ENCODE data around the gene LCORL.
"Not testable (repeated sequence)": the region's sequence is repeated elsewhere in the genome, so short reads cannot be mapped to it uniquely, and the experiment has no call there.

The LCORL gene

DNA sequence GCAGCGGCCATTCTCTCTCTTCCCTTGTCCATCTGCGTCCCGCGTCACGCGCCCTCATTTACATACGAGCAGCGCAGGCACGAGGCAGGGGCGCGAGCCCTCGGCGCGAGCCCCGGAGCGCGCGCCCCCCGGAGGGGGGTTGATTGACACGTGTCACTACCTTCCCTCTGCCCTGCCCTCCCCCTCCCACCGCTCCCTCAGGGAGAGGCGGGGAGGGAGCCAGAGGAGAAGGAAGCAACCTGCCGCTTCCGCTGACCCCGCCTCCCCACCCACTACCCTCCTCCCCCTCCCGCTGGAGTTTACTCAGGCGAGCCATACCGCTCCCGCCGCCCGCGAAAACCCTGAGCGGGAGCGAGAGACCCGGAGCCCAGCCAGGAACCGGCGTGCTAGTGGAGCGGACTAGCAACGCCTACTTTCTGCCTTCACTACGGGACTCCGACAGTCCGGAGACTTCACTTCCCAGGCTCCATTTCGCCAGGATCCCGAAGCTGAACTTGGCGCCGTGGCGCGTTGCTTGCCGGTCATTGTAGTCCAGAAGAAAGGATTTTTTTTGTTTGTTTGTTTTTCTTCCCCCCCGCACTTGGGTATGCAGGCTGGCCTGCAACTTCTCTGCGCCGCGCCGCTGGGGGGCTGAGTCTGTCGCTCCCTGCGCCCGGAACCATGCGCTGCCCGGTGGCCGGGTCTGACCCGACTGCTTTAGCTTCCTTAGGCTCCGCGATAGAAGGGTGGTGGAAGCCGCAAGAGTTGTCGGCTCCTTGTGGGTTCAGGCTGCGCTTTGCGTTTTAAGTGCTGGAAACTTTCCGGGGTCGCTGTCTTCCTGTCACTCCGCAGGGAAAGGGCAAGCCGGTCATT is at the start of gene LCORL:
TSS of gene LCORL (minus strand) at position 36 of the 852 bp plus-strand sequence. CDS start at position 32, 4 bp downstream.
- DNase-seq: peak; percentile 97

GRCh38 chr4:18069810-18070209 is 48.3 kb upstream of the LCORL start:
- no peak for DNase-seq

DNA sequence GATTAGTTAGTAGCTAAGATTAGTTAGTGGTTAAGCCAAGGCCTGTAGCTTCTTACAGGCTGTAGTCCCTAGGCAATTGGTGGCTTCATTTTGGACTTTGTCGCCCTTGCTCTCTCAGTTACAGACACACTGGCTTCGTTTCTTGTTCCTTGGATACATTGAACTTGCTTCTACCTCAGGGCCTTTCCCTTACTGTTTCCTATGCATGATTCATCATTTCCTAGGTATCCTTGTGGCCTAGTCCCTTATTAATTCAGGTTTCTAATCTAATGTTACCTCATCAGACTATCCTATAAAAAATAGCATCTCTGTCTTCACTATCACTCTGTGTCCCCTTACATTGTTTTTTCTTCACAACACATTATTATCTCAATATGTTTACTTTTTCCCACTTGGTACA is 45.5 kb upstream of the LCORL start:
- no peak for DNase-seq

DNA sequence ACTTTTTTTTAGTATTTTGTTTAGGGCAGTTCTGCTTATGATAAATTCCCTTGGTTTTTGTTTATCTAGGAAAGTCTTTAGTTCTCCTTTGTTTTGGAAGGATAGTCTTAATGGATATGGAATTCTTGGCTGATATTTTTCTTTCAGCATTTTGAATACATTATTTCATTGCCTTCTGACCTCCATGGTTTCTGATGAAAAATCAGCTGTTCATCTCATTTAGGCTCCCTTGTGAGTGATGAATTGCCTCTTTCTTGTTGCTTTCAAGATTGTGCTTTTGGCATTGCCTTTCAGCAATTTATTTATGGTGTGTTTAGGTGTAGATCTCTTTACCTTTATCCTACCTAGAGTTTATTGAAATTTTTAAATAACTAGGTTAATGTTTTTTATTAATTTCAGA is 41.5 kb upstream of the LCORL start:
- no peak for DNase-seq

DNA sequence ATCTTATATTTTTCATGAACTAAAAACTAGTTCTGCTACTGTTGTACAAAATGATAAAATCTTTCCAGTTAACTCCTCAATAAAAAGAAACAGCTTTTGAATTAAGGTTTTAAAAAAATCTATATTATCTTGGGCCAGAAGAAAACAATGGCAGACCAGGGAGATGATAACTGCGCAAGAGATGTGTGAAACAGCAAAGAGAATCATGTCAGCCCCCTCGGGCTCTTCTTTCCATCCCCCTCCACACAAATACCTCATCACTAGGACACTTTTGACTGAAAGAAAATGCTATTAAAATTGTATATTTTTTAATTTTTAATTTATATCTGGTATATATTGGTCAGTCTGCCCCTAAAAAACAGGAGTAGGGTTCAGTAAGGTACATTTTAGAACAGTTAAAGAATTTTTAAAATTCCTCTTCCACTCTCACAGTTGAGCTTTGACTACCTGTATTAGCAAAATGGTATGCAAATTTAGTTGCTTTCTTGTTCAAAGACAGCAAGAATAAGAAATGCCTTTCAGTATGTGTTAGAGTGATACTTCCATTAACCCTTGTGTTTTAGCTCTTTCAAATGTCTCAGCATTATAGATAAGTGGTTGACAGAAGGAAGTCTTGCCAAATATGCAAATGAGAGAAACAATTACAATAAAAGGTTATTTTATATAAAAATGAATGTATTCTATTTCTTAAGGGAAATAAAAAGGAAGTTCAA is 36.4 kb upstream of the LCORL start:
- no peak for DNase-seq

- DNase-seq: no peak
Measured at GRCh38 chr4:18056030-18056429, 34.5 kb upstream of the LCORL start.

DNA sequence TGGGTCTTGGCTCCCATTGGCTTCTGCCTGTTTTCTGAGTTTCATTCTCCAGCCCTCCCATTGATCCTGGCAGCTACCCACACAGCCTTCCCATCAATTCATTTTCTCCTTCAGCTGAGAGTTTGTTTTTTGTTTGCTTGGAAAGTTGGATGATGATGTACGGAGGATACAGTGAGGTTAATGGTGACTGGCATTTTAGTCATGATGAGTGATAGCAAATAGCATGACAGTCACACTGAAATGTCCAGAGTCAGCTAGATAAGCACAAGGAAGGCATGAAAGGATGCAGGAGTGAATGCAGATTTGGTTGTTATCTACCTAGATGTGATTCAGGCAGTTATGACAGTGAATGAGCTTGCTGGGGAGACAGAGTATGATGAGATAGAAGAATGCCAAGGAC is 30.6 kb upstream of the LCORL start:
- no peak for DNase-seq

DNA sequence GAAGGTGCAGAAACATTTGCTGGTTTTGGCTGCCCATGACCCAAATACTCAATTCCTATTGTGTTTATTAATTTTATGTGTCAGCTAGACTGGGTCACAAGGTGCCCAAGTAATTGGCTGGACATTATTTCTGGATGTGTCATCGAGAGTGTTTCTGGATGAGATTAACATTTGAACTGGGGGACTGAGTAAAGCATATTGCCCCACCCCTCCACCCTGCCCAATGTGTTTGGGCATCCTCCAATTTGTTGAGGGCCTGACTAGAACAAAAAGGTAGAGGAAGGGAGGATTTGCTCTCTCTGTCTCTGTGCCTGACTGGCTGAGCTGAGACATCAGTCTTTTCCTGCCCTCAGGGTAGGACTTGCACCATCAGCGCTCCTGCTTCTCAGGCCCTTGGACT is 29.7 kb upstream of the LCORL start:
- DNase-seq: no peak

DNA sequence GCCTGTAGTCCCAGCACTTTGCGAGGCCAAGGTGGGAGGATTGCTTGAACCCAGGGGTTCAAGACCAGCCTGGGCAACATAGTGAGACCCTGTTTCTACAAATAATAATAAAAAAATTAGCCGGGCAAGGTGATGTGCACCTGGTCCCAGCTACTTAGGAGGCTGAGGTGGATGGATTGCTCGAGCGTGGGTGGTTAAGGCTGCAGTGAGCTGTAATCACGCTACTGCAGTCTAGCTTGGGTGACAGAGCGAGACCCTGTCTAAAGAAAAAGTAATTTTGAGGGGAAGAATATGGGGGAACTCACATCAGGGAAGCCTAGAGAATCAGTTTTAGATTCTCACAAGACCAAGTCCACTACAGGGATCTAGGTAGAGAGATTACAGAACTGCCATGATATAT is 28.9 kb upstream of the LCORL start:
- no peak for DNase-seq

GRCh38 chr4:18049446-18049845 is 27.9 kb upstream of the LCORL start:
- no peak for DNase-seq

DNA sequence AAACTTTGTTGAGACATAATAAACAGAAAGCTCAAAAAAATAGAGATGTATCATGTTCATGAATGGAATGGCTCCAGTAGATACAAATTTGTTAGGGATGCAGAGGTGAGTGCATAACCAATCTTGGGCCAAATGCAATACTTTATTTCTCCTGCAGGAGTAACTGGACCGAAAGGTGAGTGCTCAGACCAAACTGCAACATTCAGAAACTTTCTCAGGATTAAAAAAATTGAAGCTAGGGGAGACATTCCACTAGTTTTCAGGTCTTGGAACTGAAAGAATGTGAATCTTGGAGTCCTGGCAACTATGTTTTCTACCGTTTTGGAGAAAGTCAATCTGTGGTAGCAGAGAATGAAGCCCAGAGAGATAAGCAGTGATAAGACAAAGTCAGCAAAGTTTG is 21.2 kb upstream of the LCORL start:
- no peak for DNase-seq

GRCh38 chr4:18042012-18042411 is 20.5 kb upstream of the LCORL start:
- no peak for DNase-seq

DNA sequence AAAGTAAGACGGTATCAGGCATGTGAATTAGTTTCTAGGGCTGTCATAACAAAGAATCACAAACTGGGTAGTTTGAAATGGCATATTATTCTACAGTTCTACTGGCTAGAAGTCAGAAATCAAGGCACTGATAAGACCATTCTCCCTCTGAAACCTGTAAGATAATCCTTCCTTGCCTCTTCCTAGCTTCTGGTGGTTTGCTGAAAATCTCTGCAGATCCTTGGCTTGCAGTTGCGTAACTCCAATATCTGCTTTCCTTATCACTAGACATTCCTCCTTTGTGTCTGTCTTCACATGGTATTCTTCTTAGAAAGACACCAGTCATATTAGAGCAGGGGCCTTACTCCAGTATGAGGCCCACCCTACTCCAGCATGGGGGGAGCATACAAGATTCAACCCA is 19.6 kb upstream of the LCORL start:
- DNase-seq: no peak

DNA sequence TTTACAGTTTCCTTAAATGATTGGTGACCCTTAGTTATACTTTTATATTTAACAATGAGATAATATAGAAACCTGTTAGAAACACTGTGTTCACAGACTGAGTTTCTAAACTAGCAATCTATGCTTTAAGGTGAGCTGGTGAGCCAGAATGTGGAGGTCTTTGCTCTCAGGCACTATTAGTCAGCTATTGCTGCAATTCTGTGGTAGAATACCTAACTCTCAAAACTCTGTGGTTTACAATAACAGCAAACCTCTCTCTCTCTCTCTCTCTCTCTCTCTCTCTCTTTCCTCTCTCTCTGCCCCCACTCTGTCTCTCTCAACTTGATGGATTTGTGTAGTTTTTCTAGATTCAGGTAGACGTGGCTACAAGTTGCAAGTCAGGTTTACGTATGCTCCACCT is 17.6 kb upstream of the LCORL start:
- DNase-seq: no peak

DNA sequence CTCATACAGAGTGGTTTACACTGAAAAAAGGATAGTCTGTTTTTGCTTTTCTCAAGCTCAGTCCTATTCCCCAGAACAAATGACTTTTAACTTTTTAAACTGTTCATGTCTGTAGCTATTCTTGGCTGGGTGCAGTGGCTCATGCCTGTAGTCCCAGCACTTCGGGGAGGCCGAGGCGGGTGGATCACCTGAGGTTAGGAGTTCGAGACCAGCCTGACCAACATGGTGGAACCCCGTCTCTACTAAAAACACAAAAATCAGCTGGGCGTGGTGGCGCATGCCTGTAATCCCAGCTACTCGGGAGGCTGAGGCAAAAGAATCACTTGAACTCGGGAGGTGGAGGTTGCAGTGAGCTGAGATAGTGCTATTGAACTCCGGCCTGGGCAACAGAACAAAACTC is 14.8 kb upstream of the LCORL start:
- DNase-seq: not testable (repeated sequence)

- no peak for DNase-seq
Measured at GRCh38 chr4:18034099-18034498, 12.5 kb upstream of the LCORL start.

DNA sequence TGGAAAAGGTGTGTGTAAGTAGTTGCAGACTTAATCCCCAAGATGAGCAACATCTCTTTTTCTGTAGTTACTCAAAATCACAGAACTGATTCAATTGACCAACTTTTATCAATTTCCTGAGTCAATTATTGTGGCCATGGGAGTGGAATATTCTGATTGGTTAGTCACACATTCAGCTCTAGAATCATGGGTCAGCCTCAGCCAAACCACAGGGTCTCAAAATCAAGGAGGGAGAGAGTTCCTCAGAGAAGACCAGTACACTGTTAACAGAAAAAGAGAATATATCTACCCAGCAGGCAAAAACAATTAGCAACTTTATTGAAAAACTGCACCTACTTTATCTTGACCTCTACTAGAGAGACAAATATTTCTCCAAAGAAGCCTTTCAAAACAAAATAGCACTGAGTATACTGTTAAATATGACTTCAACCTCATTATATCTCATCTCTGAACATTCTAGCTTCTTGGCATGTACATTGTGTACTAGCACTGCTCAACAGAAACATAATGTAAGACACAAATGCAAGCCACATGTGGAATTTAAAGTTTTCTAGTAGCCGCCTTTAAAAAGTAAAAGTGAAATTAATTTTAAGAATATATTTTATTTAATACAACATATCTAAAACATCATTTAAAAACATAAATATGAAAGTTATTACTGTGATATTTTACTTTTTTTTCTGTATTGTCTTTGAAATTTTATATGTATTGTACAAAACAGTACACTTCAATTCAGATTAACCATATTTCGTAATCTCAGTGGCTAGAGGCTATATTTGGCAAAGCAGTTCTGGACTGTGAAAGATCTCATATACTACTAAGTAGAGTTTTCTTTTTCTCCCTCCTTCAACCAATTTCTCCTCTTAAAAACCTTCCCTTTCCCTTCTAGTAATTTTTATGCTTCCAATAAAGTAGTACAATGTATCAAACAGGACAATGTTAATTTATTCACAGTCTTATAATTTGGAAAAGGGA is 11.8 kb upstream of the LCORL start:
- DNase-seq: no peak

GRCh38 chr4:18025288-18025687 is 3.7 kb upstream of the LCORL start:
- no peak for DNase-seq

GRCh38 chr4:18022572-18023050 is 1.1 kb upstream of the LCORL start:
- no peak for DNase-seq

- DNase-seq: no peak
Measured at GRCh38 chr4:18021470-18021719, 160 bp downstream of the LCORL start.

DNA sequence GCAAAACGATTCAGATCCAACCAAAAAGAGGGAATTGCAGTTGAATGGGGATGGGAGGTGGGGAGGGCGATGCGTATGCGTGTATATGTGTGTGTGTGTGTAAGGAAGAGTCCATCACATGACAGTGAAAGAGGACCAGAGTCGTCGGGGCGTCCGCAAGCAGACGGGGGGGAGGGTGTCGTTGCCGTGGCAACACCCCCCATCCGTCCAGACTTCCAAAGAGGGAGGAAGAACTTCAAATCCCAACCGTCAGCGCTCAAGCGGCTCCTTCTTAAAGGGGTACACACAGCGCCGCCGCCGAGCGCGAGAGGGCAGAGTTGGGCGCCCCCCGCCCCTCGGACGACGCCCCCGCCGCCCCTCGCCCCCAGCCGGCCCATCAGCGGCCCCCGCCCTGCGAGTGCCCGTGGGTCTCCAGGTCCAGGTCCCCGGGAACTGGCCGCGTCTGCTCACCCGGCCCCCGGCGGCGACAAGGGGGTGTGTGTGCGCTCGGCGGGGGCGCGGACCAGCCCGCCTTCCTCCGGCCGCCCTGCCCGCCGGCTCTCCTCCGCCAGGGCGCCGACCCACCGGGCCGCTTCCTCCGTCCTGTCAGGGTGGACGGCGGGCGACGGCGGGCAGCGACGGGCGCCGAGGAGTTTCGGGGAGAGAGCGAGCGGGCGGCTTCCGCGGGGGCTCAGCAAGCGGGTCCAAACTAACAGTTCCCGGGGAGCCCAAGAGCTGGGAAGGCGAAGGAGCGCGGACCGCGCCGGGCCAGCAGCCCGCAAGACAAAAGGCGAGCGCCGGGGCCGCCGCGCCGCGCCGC is 685 bp downstream of the LCORL start:
- peak; percentile 78 for DNase-seq

GRCh38 chr4:18020145-18020670 is 1.3 kb downstream of the LCORL start:
- DNase-seq: peak; percentile 16
